ENCODE data around the gene TRIM33. TPM values are rescaled to one million over a fixed set of nuclear protein-coding genes. Genes with fewer than 3 reads are reported as not detected.

TRIM33 gene
- polyA plus RNA-seq, 1 of the 3 experiments (the other 2 are of a cell fraction): 6.3 TPM

DNA sequence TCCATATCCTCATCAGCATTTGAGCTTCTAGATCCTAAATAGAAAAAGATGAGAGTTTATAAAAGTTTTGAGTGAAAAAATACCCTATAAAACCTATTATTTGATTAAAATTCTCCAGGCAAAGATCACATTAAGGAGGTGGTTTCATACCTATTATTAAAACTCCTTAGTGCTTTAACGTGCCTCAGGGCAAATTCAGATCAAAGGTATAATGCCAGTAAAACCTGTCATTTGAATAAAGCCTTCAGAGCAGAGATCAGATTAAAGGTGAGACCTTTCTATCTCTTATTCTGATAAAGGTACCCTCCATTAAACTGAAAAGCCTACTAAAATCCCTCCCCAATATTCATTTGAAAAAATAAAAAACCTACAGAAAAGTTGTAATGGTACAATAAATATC lies 34.3 kb upstream of the TRIM33 start:
- no peaks in the 10 kb centered on the region for H3K9me2 ChIP-seq
- H3K27me3 ChIP-seq (ENCODE audit: insufficient read depth): no peaks in the 10 kb centered on the region
- H3K9ac ChIP-seq: no peak overlapping the region
- H4K20me1 ChIP-seq (ENCODE audit: insufficient read depth): no peaks in the 10 kb centered on the region
- DNase-seq: no peak
- H3K4me1 ChIP-seq (ENCODE audit: control insufficient read depth in 1 of 2, insufficient read depth in 2 of 2, low read depth in 1 of 2, low read length in 1 of 2): no peaks in the 10 kb centered on the region
- H3K27ac ChIP-seq (ENCODE audit: low read depth in 2 of 2, low read length in 1 of 2): no peak overlapping the region
- H3K9me3 ChIP-seq: no peaks in the 10 kb centered on the region
- no peaks in the 10 kb centered on the region for H3K79me2 ChIP-seq (ENCODE audit: insufficient read depth)
- ChIA-PET CTCF (no interaction called here), POLR2A (no interaction called here)
- no peak overlapping the region for H3K4me3 ChIP-seq (ENCODE audit: low read depth in 2 of 2, low read length in 1 of 2)
- no peak overlapping the region for H3K4me2 ChIP-seq
- TF ChIP-seq, protein P1, sequence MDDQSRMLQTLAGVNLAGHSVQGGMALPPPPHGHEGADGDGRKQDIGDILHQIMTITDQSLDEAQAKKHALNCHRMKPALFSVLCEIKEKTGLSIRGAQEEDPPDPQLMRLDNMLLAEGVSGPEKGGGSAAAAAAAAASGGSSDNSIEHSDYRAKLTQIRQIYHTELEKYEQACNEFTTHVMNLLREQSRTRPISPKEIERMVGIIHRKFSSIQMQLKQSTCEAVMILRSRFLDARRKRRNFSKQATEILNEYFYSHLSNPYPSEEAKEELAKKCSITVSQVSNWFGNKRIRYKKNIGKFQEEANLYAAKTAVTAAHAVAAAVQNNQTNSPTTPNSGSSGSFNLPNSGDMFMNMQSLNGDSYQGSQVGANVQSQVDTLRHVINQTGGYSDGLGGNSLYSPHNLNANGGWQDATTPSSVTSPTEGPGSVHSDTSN (IDR thresholded peaks at IDR 0.05): no peak
- TF ChIP-seq USF1 (IDR thresholded peaks at IDR 0.05; ENCODE audit: borderline replicate concordance, low read depth) (no peak), MEF2A (IDR thresholded peaks at IDR 0.05; ENCODE audit: borderline replicate concordance, low read depth) (no peak), SIN3A (IDR thresholded peaks at IDR 0.05; ENCODE audit: borderline replicate concordance, low read depth, low read length) (no peak), NFIC (IDR thresholded peaks at IDR 0.05; ENCODE audit: borderline replicate concordance) (no peak), FOXM1 (IDR thresholded peaks at IDR 0.05; ENCODE audit: low read depth) (no peak), GABPA (IDR thresholded peaks at IDR 0.05; ENCODE audit: low read depth) (no peak), FOXJ3 (CRISPR knock-in tag; IDR thresholded peaks at IDR 0.05) (no peak), ELF1 (IDR thresholded peaks at IDR 0.05) (no peak), EP300 (IDR thresholded peaks at IDR 0.05; ENCODE audit: borderline replicate concordance in 1 of 2, low read depth in 1 of 2, low read length in 1 of 2) (no peak), TAF1 (IDR thresholded peaks at IDR 0.05; ENCODE audit: borderline replicate concordance, low read depth, low read length) (no peak), POLR2AphosphoS5 (IDR thresholded peaks at IDR 0.05; ENCODE audit: low read depth, low read length) (no peak)
- TF ChIP-seq, protein P2, sequence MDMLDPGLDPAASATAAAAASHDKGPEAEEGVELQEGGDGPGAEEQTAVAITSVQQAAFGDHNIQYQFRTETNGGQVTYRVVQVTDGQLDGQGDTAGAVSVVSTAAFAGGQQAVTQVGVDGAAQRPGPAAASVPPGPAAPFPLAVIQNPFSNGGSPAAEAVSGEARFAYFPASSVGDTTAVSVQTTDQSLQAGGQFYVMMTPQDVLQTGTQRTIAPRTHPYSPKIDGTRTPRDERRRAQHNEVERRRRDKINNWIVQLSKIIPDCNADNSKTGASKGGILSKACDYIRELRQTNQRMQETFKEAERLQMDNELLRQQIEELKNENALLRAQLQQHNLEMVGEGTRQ (IDR thresholded peaks at IDR 0.05; ENCODE audit: borderline replicate concordance, low read depth, low read length): no peak
- H3K36me3 ChIP-seq (replicated peaks in 1 of 2; ENCODE audit: control insufficient read depth in 1 of 2, insufficient read depth in 2 of 2, low read length in 1 of 2): no peaks in the 10 kb centered on the region
- no peak overlapping the region for H2AFZ ChIP-seq (ENCODE audit: low read depth)
- 34% methylated on average over 1 of the region's 1 CpG for WGBS (ENCODE audit: low lambda C conversion rate)
- no peaks in the 10 kb centered on the region for H3F3A ChIP-seq (replicated peaks; ENCODE audit: insufficient read depth)

- H3K4me2 ChIP-seq: no peak overlapping the region
- TF ChIP-seq MEF2A (IDR thresholded peaks at IDR 0.05; ENCODE audit: borderline replicate concordance, low read depth): no peak
- TF ChIP-seq NFIC (IDR thresholded peaks at IDR 0.05; ENCODE audit: borderline replicate concordance): no peak
- TF ChIP-seq FOXM1 (IDR thresholded peaks at IDR 0.05; ENCODE audit: low read depth): no peak
- TF ChIP-seq, protein P1 (IDR thresholded peaks at IDR 0.05): no peak
- TF ChIP-seq TAF1 (IDR thresholded peaks at IDR 0.05; ENCODE audit: borderline replicate concordance, low read depth, low read length): no peak
- TF ChIP-seq ZBTB33 (IDR thresholded peaks at IDR 0.05; ENCODE audit: borderline replicate concordance, low read depth): no peak
- no peak for TF ChIP-seq FOSL2 (IDR thresholded peaks at IDR 0.05; ENCODE audit: borderline replicate concordance, low read depth)
- no peak for TF ChIP-seq YY1 (IDR thresholded peaks at IDR 0.05; ENCODE audit: low read depth)
- no peak for TF ChIP-seq FOXJ3 (CRISPR knock-in tag; IDR thresholded peaks at IDR 0.05)
- no peaks in the 10 kb centered on the region for H3F3A ChIP-seq (replicated peaks; ENCODE audit: insufficient read depth)
- no peaks in the 10 kb centered on the region for H4K20me1 ChIP-seq (ENCODE audit: insufficient read depth)
- no peak overlapping the region for H2AFZ ChIP-seq (ENCODE audit: low read depth)
- H3K27me3 ChIP-seq (ENCODE audit: insufficient read depth): no peaks in the 10 kb centered on the region
- no peaks in the 10 kb centered on the region for H3K4me1 ChIP-seq (ENCODE audit: control insufficient read depth in 1 of 2, insufficient read depth in 2 of 2, low read depth in 1 of 2, low read length in 1 of 2)
- H3K27ac ChIP-seq (ENCODE audit: low read depth in 2 of 2, low read length in 1 of 2): no peak overlapping the region
- H3K9me3 ChIP-seq: no peaks in the 10 kb centered on the region
- no peaks in the 10 kb centered on the region for H3K36me3 ChIP-seq (replicated peaks in 1 of 2; ENCODE audit: control insufficient read depth in 1 of 2, insufficient read depth in 2 of 2, low read length in 1 of 2)
- H3K79me2 ChIP-seq (ENCODE audit: insufficient read depth): no peaks in the 10 kb centered on the region
- no peak for DNase-seq
- no peak overlapping the region for H3K4me3 ChIP-seq (ENCODE audit: low read depth in 2 of 2, low read length in 1 of 2)
- POLR2A ChIA-PET: no interaction called here
- CTCF ChIA-PET: no interaction called here
- H3K9me2 ChIP-seq: no peaks in the 10 kb centered on the region
- 75% methylated on average over 6 of the region's 6 CpGs for WGBS (ENCODE audit: low lambda C conversion rate)
- H3K9ac ChIP-seq: no peak overlapping the region
Observed at GRCh38 chr1:114540821-114541220, 29.8 kb upstream of the TRIM33 start.
